ENCODE results near the gene FHOD3.

DNA sequence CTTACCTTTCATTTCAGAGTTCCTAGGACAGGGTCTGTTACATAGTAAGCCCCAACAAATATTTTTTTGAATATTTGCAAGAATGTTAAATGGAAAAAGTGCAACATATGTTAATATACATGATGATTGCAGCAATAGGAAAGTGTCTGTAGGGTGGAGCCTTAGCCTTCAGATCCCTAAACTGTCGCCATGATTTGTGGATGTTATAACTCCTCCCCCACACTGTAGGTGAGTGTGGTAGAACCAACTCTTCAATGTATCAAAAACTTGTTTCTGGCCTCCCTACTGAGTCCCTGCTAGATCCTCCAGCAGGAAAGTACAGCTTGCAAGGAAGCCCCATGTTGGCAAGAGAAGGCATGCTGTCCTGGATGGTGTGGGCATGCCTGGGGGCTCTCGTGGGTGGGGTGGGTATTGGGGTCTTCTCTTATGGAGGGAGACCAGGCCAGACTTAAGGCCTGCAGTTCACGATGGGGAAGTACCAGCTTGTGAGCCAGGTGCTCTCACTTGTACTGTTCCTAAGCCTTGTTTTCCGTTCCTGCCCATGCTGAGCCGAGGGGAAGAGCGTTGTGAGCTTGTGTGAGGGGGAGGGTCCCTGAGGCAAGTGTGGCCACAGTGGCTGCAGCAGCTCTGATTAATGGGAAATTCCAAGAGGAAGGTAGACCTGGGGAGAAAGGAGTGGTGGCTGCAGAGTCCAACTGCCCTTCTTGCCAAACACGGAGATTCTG, 11.4 kb downstream of the FHOD3 start:
- TF ChIP-seq AHDC1 (CRISPR knock-in tag; IDR thresholded peaks at IDR 0.05; ENCODE audit: borderline replicate concordance): no peak
- no peak for TF ChIP-seq MAFK (conservative IDR thresholded peaks at IDR 0.05 in 1 of 2, IDR thresholded peaks at IDR 0.05 in 1 of 2; ENCODE audit: low read length in 2 of 2)
- TF ChIP-seq ZNF207 (IDR thresholded peaks at IDR 0.05; ENCODE audit: borderline replicate concordance): no peak
- TF ChIP-seq KDM4B (CRISPR knock-in tag; IDR thresholded peaks at IDR 0.05): no peak
- TF ChIP-seq ZNF282 (IDR thresholded peaks at IDR 0.05; ENCODE audit: partially characterized antibody): no peak
- TF ChIP-seq THYN1 (CRISPR knock-in tag; IDR thresholded peaks at IDR 0.05; ENCODE audit: borderline replicate concordance, low read depth): no peak
- TF ChIP-seq, protein P1, sequence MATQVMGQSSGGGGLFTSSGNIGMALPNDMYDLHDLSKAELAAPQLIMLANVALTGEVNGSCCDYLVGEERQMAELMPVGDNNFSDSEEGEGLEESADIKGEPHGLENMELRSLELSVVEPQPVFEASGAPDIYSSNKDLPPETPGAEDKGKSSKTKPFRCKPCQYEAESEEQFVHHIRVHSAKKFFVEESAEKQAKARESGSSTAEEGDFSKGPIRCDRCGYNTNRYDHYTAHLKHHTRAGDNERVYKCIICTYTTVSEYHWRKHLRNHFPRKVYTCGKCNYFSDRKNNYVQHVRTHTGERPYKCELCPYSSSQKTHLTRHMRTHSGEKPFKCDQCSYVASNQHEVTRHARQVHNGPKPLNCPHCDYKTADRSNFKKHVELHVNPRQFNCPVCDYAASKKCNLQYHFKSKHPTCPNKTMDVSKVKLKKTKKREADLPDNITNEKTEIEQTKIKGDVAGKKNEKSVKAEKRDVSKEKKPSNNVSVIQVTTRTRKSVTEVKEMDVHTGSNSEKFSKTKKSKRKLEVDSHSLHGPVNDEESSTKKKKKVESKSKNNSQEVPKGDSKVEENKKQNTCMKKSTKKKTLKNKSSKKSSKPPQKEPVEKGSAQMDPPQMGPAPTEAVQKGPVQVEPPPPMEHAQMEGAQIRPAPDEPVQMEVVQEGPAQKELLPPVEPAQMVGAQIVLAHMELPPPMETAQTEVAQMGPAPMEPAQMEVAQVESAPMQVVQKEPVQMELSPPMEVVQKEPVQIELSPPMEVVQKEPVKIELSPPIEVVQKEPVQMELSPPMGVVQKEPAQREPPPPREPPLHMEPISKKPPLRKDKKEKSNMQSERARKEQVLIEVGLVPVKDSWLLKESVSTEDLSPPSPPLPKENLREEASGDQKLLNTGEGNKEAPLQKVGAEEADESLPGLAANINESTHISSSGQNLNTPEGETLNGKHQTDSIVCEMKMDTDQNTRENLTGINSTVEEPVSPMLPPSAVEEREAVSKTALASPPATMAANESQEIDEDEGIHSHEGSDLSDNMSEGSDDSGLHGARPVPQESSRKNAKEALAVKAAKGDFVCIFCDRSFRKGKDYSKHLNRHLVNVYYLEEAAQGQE (IDR thresholded peaks at IDR 0.05; ENCODE audit: borderline replicate concordance in 1 of 2, low read depth in 1 of 2, low read length in 2 of 2): no peak
- TF ChIP-seq, protein P2, sequence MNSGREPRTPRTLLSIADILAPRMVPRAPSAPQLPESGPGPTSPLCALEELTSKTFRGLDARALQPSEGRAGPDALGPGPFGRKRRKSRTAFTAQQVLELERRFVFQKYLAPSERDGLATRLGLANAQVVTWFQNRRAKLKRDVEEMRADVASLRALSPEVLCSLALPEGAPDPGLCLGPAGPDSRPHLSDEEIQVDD (CRISPR knock-in tag; IDR thresholded peaks at IDR 0.05; ENCODE audit: borderline replicate concordance): no peak
- TF ChIP-seq HDAC2 (CRISPR knock-in tag; IDR thresholded peaks at IDR 0.05): no peak
- no peak for TF ChIP-seq POLR2AphosphoS5 (IDR thresholded peaks at IDR 0.05; ENCODE audit: low read depth, low read length)
- TF ChIP-seq KDM5B (CRISPR knock-in tag; IDR thresholded peaks at IDR 0.05; ENCODE audit: borderline replicate concordance): no peak
- no peak for TF ChIP-seq SMARCE1 (IDR thresholded peaks at IDR 0.05; ENCODE audit: borderline replicate concordance)

All from HepG2 (cell line).